SJSA1 (cell line): ENCODE results near the gene DNAH6. TPM values are rescaled to one million over a fixed set of nuclear protein-coding genes. Genes with fewer than 3 reads are reported as not detected.

Source experiments
- DNase-seq, 2 experiments: peaks; one replicate each; pipeline ENCODE4 v3.0.0-alpha.2; 2015 to 2020; ENCODE audit warnings: low spot score in 2 of 2, low read depth in 1 of 2
- H3K27ac ChIP-seq: fragments of 250-450 bp; sonication (Bioruptor Pico); 2 replicates; pipeline ENCODE4 v1.5.1; 2020; ENCODE audit warnings: mild to moderate bottlenecking, moderate library complexity
- H3K27me3 ChIP-seq: fragments of 250-450 bp; sonication (Bioruptor Pico); replicated peaks from 2 replicates; pipeline ENCODE4 v1.5.1; 2020; ENCODE audit warnings: mild to moderate bottlenecking, moderate library complexity
- H3K36me3 ChIP-seq: fragments of 250-450 bp; sonication (Bioruptor Pico); 2 replicates; pipeline ENCODE4 v1.5.1; 2020; ENCODE audit warnings: mild to moderate bottlenecking
- H3K4me1 ChIP-seq: fragments of 250-450 bp; sonication (Bioruptor Pico); replicated peaks from 2 replicates; pipeline ENCODE4 v1.6.1; 2021; ENCODE audit warnings: mild to moderate bottlenecking
- H3K4me3 ChIP-seq: fragments of 250-450 bp; sonication (Bioruptor Pico); 2 replicates; pipeline ENCODE4 v1.5.1; 2020; ENCODE audit warnings: mild to moderate bottlenecking
- H3K9me3 ChIP-seq: fragments of 250-450 bp; sonication (Bioruptor Pico); replicated peaks from 2 replicates; pipeline ENCODE4 v1.5.1; 2020; ENCODE audit warnings: mild to moderate bottlenecking
- total RNA-seq: library from RNA; depleted of rRNA; stranded (reverse); fragments of >200 nt; shearing (Covaris generic); gene quantifications from 2 replicates; pipeline ENCODE4 v1.2.3, GENCODE V29; 2014

The DNAH6 gene
- total RNA-seq, 1 experiment from 2014 or later = 0.58 TPM

- Histone ChIP-seq H3K4me3 (no peak overlapping the region), H3K27me3 (no peaks in the 10 kb centered on the region), H3K27ac (no peak overlapping the region), H3K36me3 (no peaks in the 10 kb centered on the region), H3K9me3 (no peaks in the 10 kb centered on the region), H3K4me1 (no peaks in the 10 kb centered on the region)
- no peak for DNase-seq
Measured at GRCh38 chr2:84653302-84653701, 137.0 kb downstream of the DNAH6 start.

DNA sequence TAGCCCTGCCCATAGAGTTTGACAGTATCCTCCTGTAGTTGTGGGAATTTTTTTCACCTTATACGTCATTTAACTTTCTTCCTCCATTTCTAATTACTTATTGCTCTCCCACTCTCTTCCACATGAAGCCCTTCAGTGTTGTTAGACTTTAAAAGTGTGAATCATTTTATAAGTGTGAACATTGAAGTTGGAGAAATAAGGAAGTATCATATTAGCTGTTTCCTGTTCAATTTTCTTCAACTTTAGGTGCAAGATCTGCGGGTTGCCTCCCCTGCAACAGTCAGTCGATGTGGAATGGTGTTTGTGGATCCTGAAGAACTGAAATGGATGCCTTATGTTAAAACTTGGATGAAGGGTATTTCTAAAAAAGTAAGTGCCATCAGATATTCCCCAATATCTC lies 138.1 kb downstream of the DNAH6 start:
- H3K27ac ChIP-seq = no peak overlapping the region
- H3K9me3 ChIP-seq = no peaks in the 10 kb centered on the region
- no peaks in the 10 kb centered on the region for H3K36me3 ChIP-seq
- no peak overlapping the region for H3K4me3 ChIP-seq
- DNase-seq = no peak
- no peaks in the 10 kb centered on the region for H3K27me3 ChIP-seq
- H3K4me1 ChIP-seq = no peaks in the 10 kb centered on the region

GRCh38 chr2:84669122-84669521 lies 152.8 kb downstream of the DNAH6 start:
- H3K27me3 ChIP-seq = no peaks in the 10 kb centered on the region
- no peaks in the 10 kb centered on the region for H3K4me1 ChIP-seq
- H3K36me3 ChIP-seq = no peaks in the 10 kb centered on the region
- H3K9me3 ChIP-seq = no peaks in the 10 kb centered on the region
- no peak overlapping the region for H3K27ac ChIP-seq
- H3K4me3 ChIP-seq = no peak overlapping the region
- DNase-seq = no peak

DNA sequence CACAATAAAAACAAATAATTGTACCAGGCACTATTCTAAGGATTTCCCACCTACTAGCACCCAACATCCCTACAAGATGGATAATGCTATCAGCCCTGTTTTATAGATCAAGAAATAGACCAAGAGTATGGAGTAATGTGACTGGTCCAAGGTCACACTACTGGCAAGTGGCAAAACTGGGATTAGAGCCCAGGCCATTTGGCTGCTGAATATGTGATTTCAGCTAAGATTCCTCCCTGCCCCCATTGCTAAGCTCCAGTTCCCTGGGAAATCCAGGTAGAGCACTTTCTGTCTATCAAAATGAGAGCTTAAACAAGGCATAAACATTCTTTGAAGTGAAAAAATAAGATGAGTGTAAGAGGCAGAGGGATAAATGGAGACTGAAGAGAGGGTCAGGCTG lies 157.8 kb downstream of the DNAH6 start:
- Histone ChIP-seq H3K27ac (no peak overlapping the region), H3K4me1 (no peaks in the 10 kb centered on the region), H3K36me3 (no peaks in the 10 kb centered on the region), H3K4me3 (no peak overlapping the region), H3K9me3 (no peaks in the 10 kb centered on the region), H3K27me3 (no peaks in the 10 kb centered on the region)
- DNase-seq = no peak

- no peaks in the 10 kb centered on the region for H3K36me3 ChIP-seq
- H3K4me1 ChIP-seq = no peaks in the 10 kb centered on the region
- no peaks in the 10 kb centered on the region for H3K9me3 ChIP-seq
- no peak for DNase-seq
- no peak overlapping the region for H3K27ac ChIP-seq
- H3K27me3 ChIP-seq = no peaks in the 10 kb centered on the region
- H3K4me3 ChIP-seq = no peak overlapping the region
Measured at GRCh38 chr2:84674586-84674985, 158.3 kb downstream of the DNAH6 start.

GRCh38 chr2:84676295-84676694 lies 160.0 kb downstream of the DNAH6 start:
- Histone ChIP-seq H3K27ac (no peak overlapping the region), H3K9me3 (no peaks in the 10 kb centered on the region), H3K4me1 (no peaks in the 10 kb centered on the region), H3K4me3 (no peak overlapping the region), H3K27me3 (no peaks in the 10 kb centered on the region), H3K36me3 (no peaks in the 10 kb centered on the region)
- no peak for DNase-seq

GRCh38 chr2:84678214-84678613 lies 161.9 kb downstream of the DNAH6 start:
- DNase-seq = no peak
- no peak overlapping the region for H3K27ac ChIP-seq
- no peak overlapping the region for H3K4me3 ChIP-seq
- no peaks in the 10 kb centered on the region for H3K36me3 ChIP-seq
- H3K27me3 ChIP-seq = no peaks in the 10 kb centered on the region
- H3K9me3 ChIP-seq = no peaks in the 10 kb centered on the region
- no peaks in the 10 kb centered on the region for H3K4me1 ChIP-seq

DNA sequence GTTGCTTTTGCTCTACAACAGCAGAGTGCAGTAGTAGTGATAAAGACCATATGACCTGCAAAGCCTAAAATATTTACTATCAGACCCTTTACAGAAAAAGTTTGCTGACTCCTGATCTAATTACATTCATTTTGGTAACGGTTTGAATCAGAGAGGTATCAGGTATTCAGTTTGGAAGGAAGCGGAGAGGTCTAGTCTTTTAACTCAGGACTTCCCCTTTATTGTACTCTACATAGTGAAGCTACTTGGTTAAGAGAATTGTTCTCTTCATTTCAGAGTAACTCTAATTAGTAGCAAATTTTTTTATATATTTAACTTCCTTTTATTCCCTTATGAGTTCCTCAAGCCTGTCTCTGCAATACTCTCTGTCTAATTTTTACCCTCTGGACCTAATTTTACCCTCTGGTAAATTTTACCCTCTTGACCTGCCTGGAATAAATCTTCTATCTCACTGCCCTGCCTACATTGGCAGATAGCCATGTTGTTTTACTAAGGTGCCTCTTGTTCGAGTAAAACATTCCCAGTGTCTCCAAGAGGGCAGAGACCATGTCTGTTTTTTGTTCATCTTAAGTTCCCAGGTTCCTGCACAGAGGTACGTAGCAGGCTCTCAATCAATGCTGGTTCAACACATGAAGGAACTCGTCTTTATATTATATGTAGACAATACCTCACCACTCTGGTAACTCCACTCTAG lies 170.6 kb downstream of the DNAH6 start:
- Histone ChIP-seq H3K27ac (no peak overlapping the region), H3K4me1 (no peaks in the 10 kb centered on the region), H3K36me3 (no peaks in the 10 kb centered on the region), H3K27me3 (no peaks in the 10 kb centered on the region), H3K9me3 (no peaks in the 10 kb centered on the region), H3K4me3 (no peak overlapping the region)
- no peak for DNase-seq

DNA sequence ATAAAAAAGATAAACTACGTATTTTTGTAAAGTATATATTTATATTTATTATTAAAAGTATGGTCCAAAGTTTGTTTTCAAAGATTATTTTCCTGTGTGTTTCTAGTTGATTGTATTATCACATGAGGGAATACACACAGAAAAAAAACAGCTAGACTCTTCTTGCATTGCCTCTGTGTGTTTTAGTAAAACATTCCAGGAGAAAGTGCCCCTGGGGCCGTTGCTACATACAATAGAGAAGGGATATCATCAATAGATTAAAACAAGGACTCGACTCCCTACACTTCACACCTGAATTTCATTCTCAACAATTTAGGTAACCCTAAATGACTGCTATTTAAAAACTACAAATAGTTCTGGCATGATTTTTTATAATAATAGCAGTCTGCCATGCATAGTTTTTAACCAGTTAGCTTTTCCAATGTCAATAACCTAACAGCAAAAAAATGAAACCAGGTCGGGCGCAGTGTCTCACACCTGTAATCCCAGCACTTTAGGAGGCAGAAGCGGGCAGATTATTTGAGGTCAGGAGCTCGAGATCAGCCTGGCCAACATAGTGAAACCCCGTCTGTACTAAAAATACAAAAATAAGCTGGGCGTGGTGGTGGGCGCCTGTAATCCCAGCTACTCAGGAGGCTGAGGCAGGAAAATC lies 171.3 kb downstream of the DNAH6 start:
- H3K36me3 ChIP-seq = no peaks in the 10 kb centered on the region
- H3K27ac ChIP-seq = no peak overlapping the region
- no peaks in the 10 kb centered on the region for H3K27me3 ChIP-seq
- no peaks in the 10 kb centered on the region for H3K4me1 ChIP-seq
- no peaks in the 10 kb centered on the region for H3K9me3 ChIP-seq
- H3K4me3 ChIP-seq = no peak overlapping the region
- no peak for DNase-seq

- H3K27ac ChIP-seq = no peak overlapping the region
- H3K9me3 ChIP-seq = no peaks in the 10 kb centered on the region
- H3K4me3 ChIP-seq = no peak overlapping the region
- H3K4me1 ChIP-seq = no peaks in the 10 kb centered on the region
- H3K36me3 ChIP-seq = no peaks in the 10 kb centered on the region
- DNase-seq = no peak
- no peaks in the 10 kb centered on the region for H3K27me3 ChIP-seq
Measured at GRCh38 chr2:84690225-84690624, 173.9 kb downstream of the DNAH6 start.

- H3K27ac ChIP-seq = no peak overlapping the region
- no peak for DNase-seq
- H3K36me3 ChIP-seq = no peaks in the 10 kb centered on the region
- H3K4me1 ChIP-seq = no peaks in the 10 kb centered on the region
- no peak overlapping the region for H3K4me3 ChIP-seq
- no peaks in the 10 kb centered on the region for H3K27me3 ChIP-seq
- H3K9me3 ChIP-seq = no peaks in the 10 kb centered on the region
Measured at GRCh38 chr2:84694088-84694622, 177.9 kb downstream of the DNAH6 start.

- H3K4me3 ChIP-seq = no peak overlapping the region
- no peaks in the 10 kb centered on the region for H3K9me3 ChIP-seq
- no peaks in the 10 kb centered on the region for H3K27me3 ChIP-seq
- no peaks in the 10 kb centered on the region for H3K36me3 ChIP-seq
- no peak overlapping the region for H3K27ac ChIP-seq
- no peak for DNase-seq
- H3K4me1 ChIP-seq = no peaks in the 10 kb centered on the region
Measured at GRCh38 chr2:84697895-84698294, 181.6 kb downstream of the DNAH6 start.

- Histone ChIP-seq H3K4me3 (no peak overlapping the region), H3K9me3 (no peaks in the 10 kb centered on the region), H3K36me3 (no peaks in the 10 kb centered on the region), H3K27ac (no peak overlapping the region), H3K4me1 (no peaks in the 10 kb centered on the region), H3K27me3 (no peaks in the 10 kb centered on the region)
- no peak for DNase-seq
Measured at GRCh38 chr2:84700006-84700405, 183.7 kb downstream of the DNAH6 start.

DNA sequence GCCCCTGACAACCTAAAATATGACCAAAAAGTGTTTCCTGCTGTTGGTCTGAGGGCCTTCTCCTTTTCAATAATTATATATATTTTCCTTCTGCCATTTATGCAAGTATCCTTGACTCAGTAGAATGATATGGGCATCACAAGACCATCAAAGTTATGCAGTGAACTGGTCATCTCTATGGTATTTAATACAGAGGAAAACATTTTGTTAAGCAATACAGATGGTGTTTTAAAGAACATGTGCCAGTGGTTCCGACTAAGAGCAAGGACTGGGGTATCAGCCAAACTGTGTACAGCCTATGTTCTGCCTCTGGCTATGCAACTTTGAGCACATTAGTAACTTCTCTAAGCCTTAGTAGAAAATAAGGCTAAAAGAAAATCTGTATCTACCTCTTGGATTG lies 185.6 kb downstream of the DNAH6 start:
- no peak for DNase-seq
- no peaks in the 10 kb centered on the region for H3K9me3 ChIP-seq
- no peaks in the 10 kb centered on the region for H3K4me1 ChIP-seq
- H3K27me3 ChIP-seq = no peaks in the 10 kb centered on the region
- no peaks in the 10 kb centered on the region for H3K36me3 ChIP-seq
- H3K4me3 ChIP-seq = no peak overlapping the region
- no peak overlapping the region for H3K27ac ChIP-seq
